NCI-H1092 treated with DMSO at 0.1 percent for 48 hours (cell line): ENCODE results near the gene FAM32A.
A peak's percentile ranks its signal among the peaks of the same experiment; 100 is the strongest.
"Not testable (repeated sequence)": the region's sequence is repeated elsewhere in the genome, so short reads cannot be mapped to it uniquely, and the experiment has no call there.

Experiments used
- DNase-seq: peaks from one replicate; lab custom pipeline; 2025; lab: John Stamatoyannopoulos, UW

FAM32A gene

GRCh38 chr19:16164222-16164890, 20.9 kb upstream of the FAM32A start:
- DNase-seq = no peak

- DNase-seq = no peak
These were observed 18.8 kb upstream of the FAM32A start for GRCh38 chr19:16166417-16166816.

GRCh38 chr19:16167055-16167454, 18.2 kb upstream of the FAM32A start:
- DNase-seq = no peak

GRCh38 chr19:16168465-16169081, 16.6 kb upstream of the FAM32A start:
- DNase-seq = no peak

- no peak for DNase-seq
These were observed 15.1 kb upstream of the FAM32A start for GRCh38 chr19:16170134-16170533.

- no peak for DNase-seq
These were observed 9.3 kb upstream of the FAM32A start for GRCh38 chr19:16175954-16176353.

GRCh38 chr19:16178866-16179265, 6.3 kb upstream of the FAM32A start:
- DNase-seq = not testable (repeated sequence)

GRCh38 chr19:16180611-16181010, 4.6 kb upstream of the FAM32A start:
- no peak for DNase-seq

GRCh38 chr19:16184665-16185122, 516 bp upstream of the FAM32A start:
- no peak for DNase-seq

- peak; percentile 58 for DNase-seq
These were observed 536 bp downstream of the FAM32A start for GRCh38 chr19:16185768-16186123.

GRCh38 chr19:16188521-16188920, 3.3 kb downstream of the FAM32A start:
- no peak for DNase-seq

- DNase-seq = no peak
These were observed 5.0 kb downstream of the FAM32A start for GRCh38 chr19:16190198-16190597.

GRCh38 chr19:16190736-16191135, 5.5 kb downstream of the FAM32A start:
- no peak for DNase-seq

GRCh38 chr19:16191216-16191908, 6.2 kb downstream of the FAM32A start:
- DNase-seq = no peak

GRCh38 chr19:16193466-16193865, 8.3 kb downstream of the FAM32A start:
- DNase-seq = no peak

GRCh38 chr19:16197188-16197621, 12.0 kb downstream of the FAM32A start:
- no peak for DNase-seq

GRCh38 chr19:16197622-16198369, 12.6 kb downstream of the FAM32A start, which contains the start of gene AP1M1:
AP1M1 (plus strand) TSS chr19:16197911; CDS start chr19:16198027, 116 bp downstream.
- peak; percentile 98 for DNase-seq

GRCh38 chr19:16198370-16198651, 13.1 kb downstream of the FAM32A start:
- no peak for DNase-seq

GRCh38 chr19:16199275-16199932, 14.2 kb downstream of the FAM32A start:
- no peak for DNase-seq

GRCh38 chr19:16200038-16201010, 15.1 kb downstream of the FAM32A start:
- DNase-seq = no peak

GRCh38 chr19:16201011-16201391, 15.8 kb downstream of the FAM32A start:
- DNase-seq = no peak
